ENCODE data around the gene PPP1R15B.
"Not testable (repeated sequence)": the region's sequence is repeated elsewhere in the genome, so short reads cannot be mapped to it uniquely, and the experiment has no call there.

The PPP1R15B gene

DNA sequence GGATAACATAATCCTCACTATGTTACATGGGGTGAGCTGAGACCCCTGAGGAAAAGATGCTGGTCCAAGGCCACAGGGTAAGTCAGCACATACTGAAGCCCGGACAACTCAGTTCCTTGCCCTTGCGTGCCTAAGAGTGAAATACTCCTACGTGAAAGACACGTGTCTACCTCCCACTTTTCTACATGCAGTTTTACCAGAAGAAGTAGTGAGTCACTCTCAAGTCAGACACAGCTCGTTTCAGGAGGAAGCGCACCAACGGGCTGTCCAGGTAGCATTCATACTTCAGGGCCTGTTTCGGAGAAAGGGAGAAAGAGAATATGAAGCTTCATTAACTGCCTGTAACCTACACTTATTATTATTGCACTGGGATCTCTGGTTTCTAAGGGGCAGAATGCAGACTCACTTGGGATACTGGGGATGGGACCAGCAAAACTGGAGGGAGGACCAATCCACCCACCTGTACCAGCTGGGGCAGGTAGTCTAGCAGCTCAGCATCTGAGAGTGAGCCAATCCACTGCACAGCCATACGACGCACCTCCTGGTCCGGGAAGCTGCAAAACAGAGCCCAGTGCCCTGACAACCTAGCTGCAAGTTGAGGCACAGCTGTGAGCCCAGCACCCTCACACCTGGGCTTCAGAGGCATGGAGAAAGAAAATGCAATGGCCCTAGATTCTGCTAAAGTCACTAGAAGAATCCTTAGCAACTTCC, 32.4 kb upstream of the PPP1R15B start:
- no peak for DNase-seq (ENCODE audit: low read depth in 2 of 2, low spot score in 1 of 2)

DNA sequence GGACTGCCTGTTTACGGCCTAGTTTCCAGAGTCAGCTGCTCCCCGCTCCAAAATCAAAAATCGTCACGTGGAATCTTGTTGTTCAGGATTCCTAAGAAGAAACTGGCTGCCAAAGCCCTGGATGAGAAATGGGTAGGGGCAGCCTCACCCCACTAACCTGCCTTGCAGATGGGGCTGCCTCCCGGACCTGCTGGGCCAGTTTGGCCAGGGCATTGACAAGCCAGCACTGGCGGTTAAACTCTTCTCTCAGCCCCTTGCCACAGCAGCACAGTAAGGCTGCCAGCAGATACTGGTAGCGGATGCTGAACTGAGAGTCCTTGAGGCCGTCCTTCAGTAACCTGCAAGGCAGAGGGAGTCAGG, 31.6 kb upstream of the PPP1R15B start:
- DNase-seq (ENCODE audit: low read depth in 2 of 2, low spot score in 1 of 2): no peak

DNA sequence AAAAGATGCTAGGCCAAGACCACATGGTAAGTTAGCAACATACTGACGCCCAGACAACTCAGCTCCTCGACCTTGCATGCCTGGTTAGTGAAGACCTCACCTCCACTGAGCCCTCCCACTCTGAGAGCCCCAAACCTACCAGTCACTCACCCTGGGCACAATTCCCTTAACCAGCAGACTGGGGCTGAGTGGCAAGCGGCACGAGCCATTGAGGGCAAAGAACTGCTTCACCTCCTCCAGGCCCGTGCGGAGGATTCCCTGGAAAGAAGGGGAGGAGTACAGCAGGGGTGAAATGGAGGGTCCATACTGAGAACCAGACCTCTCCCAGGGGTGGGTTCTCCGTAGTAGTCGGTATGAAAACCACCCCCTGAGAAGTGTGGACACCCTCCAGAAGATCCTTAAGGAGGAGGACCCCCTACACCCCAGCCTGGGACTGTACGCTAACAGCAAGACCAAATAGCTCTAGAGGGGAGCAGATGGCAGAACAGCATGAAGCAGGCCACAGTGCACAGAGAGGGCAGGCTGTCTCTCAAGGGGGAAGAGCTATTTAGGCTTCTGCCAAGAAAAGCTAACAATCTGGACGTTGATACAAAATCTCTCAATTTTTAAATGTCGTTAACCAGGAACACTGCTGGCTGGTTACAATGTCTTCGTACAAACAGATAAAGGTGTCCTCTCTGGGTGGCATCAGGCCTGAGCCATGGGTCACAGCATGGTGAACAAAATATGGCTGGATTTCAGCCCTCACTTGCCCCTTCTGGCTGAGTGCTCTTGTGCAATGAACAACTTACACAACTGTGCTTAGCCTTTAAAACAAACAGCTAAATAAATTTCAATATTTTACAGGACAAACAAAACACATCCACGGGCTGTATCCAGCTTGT, 31.0 kb upstream of the PPP1R15B start:
- no peak for DNase-seq (ENCODE audit: low read depth in 2 of 2, low spot score in 1 of 2)

DNA sequence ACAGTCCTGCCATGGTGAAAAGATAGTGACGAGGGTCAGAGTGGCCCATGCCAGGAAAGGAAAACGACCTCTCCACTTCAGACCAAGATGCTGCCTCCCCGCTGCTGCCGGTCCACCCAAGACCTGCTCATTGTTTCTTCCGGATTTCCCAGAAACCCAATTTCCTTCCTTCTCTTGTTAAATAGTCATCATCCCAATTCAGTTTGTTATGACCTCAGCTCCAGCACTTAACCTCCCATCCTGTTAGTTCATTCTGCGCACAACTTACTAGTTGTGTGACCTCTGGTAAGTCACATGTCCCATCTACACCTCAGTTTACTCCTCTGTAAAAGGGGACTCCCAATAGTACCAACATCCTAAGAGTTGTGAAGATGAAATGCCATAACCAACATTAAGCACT, 29.9 kb upstream of the PPP1R15B start:
- no peak for DNase-seq (ENCODE audit: low read depth in 2 of 2, low spot score in 1 of 2)

DNA sequence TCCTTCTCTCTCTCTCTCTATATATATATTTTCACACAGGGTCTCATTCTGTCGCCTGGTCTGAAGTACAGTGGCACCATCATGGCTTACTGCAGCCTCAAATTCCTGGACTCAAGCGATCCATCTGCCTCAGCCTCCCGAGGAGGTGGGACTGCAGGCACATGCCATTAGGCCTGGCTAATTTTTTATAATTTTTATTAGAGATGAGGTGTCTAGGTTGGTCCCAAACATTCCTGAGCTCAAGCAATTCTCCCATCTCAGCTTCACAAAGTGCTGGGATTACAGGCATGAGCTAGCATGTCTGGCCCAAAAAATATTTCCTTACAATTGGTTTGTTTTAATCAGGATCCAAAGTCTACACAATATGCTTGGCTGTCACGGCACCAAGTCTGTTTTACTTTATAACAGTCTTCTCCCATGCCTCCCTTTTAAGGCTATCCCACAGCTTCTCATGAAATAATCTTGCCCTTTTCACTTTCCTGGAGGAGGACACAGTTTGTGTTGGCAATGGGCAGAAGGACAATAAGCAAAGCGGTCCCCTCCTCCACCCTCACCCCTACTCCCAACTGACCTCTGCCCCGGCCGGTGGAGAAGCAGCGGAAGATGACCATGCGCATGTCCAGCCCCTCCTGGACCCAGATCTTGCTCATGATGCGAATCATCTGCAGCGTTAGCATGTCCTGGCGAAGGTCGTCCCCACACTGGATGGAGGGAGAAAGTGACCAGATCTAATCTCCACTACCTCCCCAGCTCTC, 28.2 kb upstream of the PPP1R15B start:
- no peak for DNase-seq (ENCODE audit: low read depth in 2 of 2, low spot score in 1 of 2)

DNA sequence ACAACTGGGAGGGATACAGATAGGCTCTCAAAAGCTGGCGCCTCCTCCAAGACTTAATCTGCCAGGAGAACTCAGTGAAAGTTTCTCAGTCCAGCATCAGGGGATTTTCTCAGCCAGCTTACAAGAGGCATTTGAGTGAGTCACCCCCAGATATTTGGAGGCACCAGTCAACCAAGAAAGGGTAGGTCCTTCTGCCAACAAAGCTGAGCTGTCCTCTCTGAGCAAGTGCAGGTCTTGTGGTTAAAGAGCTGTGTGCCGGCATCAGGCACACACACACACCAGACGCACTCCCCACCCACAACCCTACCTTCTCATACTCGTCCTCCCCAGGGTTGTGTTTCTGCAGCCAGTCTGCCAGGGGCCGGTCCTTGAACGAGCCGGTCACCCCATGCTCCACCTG, 27.0 kb upstream of the PPP1R15B start:
- no peak for DNase-seq (ENCODE audit: low read depth in 2 of 2, low spot score in 1 of 2)

DNA sequence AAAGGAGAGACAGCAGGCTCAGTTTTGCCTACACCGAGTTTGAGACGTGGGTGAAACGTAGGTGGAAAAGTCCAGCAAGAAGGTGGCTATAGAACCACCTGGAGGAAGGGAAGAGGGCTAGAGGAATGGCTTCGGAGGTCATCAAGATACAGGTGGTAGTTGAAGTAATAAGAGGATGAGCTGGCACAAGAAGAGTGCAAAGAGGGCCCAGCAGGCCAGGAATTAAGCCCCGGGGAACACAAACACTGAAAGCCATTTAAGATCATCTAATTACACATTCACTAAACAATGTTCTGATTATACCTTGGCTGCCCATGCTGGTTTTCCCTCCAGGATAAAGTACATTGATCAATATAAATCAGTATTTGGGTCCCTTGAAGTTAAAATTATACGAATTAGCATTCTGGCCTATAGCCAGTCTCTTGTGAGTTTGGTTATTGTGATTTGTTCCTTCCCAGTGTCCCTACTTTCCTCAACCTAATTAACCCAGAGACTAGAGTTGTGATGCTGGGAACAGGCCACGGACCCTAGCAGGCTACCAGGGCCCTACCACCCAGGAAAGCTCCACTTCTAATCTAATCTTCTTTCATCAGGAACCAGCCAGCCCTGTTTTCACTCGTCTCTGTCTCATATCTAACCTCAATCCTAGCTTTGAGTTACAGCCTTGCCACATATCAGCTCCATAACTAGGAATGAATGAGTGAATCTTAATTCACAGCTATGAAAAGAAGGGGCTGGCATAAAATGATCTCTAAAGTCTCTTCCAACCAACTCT, 26.4 kb upstream of the PPP1R15B start:
- no peak for DNase-seq (ENCODE audit: low read depth in 2 of 2, low spot score in 1 of 2)

DNA sequence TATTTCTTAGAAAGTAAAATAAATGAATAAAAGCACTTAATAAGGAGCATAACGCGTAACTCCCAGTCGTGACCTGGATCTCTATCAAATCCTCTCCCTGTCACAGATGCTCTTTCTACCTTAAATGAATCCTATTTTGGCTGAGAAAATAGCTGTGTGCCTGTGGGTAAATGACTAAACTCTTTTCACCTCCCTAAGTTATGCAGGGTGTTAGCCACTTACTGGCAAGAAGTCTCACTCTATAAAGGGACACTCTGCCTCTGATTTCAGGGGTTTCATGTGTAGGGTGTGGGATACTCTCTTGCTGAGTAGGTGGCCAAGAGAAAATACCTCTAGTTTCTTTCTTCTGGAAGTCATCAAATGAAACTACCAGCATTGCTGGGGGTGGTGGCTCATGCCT, 24.3 kb upstream of the PPP1R15B start:
- no peak for DNase-seq (ENCODE audit: low read depth in 2 of 2, low spot score in 1 of 2)

DNA sequence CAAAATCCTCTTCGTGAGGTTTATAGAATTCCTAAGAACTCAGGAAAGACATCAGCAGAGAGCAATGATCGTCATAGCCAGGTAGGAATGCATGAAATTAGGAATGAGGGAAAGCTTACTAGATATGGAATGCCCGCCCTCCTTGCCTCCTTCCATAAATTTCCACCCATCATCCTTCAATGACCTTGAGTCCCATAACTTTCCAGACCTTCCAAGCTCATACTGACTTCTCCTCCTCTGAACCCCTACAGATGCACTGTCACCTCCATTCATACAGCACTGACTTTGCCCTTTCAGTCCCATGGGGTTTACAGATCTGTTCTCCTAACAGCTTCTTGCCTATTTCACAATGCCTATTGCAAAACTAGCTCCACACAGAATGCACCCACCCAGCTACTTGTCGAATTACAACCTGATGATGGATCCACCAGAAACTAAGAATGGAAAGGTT, 23.8 kb upstream of the PPP1R15B start:
- DNase-seq (ENCODE audit: low read depth in 2 of 2, low spot score in 1 of 2): no peak

DNA sequence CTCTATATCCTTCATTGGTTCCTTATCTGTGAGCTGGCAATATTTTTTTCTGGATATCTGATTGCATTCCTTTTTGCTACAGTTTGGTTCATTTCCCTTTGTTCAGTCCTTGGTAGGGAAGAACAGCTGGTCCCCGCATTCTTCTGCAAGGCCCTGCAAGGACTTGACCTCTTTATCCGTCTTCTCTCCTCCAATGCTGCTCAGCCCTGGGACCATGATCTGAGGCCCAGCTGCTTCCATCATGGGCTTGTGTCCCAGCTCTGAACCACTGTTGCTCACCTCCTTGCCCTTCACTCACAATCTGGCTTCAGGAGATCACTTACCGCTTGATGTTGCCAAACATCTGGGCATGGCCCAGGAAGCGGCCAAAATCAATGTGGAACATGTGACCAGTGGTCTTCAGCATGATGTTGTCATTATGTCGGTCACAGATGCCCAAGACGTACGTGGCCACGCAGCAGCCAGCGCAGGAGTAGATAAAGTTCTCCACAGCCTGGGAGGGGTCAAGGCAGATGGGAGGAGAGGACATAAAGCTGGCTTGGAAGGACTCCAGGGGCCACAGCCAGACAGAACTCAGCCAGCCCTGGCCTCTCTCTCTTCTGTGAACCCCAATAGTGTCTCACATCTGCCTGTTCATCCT, 22.6 kb upstream of the PPP1R15B start:
- no peak for DNase-seq (ENCODE audit: low read depth in 2 of 2, low spot score in 1 of 2)

DNA sequence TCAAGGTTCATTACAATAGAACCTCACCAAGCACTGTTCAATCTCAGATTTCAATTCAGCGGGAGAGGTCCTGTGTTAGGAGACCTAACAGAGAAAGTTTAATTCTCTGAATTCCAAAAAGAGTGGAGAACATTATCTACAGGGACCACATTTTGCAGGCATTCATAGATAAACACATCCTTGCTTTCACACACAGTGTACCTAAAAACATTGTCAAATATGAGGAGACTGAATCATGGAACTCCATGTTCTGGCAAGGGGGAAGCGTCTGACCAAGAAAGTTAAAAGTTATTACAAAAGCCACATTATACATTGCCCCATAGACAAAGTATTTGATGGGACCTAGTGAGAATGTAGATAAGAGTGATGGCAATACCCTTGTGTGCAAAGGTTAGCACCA, 21.1 kb upstream of the PPP1R15B start:
- DNase-seq (ENCODE audit: low read depth in 2 of 2, low spot score in 1 of 2): no peak

DNA sequence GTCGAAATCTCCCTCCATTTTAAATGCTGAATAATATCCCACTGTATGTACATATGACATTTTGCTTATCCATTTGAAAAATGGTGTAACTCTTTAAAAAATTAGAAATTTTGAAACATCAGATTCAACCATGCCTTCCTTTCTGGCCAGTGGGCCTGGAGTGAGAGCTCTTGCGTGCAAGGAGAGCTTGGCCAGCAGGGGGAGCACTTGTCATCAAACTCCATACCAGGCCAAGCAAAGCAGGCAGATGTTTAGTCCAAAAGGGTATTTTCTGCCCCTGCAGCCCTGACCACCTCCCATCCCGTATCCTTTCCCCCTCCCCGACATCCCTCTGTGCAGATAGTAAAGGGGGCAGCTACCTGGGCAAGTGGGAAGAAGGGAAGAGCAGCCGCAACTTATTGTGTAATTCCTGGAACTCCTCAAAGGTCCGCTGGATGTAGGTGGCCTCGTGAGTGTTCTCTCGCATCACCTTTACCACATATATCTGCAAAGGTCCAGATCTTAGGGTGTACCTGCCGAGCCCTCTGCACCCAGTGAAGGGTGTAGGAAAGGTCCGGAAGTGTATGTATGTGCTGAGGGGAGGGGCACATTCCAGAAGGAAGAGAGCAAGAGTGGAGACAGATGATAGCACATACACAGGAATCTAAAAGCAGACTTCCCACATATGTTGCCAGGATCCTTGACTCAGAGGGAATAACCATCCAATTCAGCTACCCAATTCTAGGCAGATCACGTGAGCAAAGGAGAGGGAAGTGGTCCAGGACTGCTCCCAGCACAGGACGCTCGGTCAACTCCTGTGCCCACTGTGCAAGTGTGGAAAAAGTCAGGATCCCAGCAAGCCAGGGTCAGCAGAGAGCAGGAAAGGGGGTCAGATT, 19.9 kb upstream of the PPP1R15B start:
- DNase-seq (ENCODE audit: low read depth in 2 of 2, low spot score in 1 of 2): peak; percentile 56 to 67

DNA sequence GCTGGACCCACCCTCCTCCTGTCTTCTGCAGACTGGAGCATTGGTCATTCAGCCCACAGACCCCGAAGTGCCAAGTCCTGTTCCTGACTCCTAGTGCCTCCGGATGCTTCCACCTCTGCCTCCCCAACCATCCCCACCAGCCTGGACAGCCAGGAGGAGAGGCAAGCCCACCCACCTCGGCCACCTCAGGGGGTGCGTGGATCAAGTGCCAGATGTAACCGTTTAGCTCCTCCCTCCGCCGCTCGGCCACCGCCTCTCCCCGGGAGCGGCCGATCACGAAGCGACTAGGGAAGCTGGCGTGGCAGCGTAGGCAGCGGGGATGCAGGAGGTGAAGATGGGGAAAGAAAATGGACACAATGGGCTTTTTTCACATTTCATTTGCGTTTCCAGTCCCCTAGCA, 18.1 kb upstream of the PPP1R15B start:
- no peak for DNase-seq (ENCODE audit: low read depth in 2 of 2, low spot score in 1 of 2)

DNA sequence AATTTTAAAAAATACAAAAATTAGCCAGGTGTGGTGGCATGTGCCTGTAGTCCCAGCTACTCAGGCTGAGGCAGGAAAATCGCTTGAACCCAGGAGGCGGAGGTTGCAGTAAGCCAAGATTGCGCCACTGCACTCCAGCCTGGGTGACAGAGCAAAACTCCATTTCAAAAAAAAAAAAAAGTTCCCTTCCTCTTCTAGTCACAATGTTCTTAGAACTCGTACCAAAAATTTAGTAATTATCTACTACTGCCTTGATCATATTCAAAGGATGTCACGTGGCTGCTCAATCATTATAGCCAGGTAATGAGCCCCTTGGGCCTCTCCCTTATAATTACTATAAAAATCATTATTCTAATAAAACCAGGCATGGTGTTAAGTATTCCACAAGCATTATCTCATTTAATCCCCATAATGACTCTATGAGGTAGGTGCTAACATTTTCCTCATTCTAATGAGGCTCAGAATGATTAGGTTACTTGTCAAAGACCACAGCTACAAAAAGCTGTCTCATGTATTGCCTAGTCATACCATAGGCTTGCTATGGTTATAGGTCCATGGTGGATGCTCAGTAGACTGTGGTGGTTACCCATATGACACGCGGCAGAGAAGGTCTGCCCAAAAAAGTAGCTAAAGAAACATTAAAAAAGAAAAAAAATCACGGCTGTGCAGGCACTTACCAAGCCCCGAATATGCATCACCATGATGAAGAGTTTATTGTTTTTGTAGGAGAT, 15.5 kb upstream of the PPP1R15B start:
- DNase-seq (ENCODE audit: low read depth in 2 of 2, low spot score in 1 of 2): no peak

DNA sequence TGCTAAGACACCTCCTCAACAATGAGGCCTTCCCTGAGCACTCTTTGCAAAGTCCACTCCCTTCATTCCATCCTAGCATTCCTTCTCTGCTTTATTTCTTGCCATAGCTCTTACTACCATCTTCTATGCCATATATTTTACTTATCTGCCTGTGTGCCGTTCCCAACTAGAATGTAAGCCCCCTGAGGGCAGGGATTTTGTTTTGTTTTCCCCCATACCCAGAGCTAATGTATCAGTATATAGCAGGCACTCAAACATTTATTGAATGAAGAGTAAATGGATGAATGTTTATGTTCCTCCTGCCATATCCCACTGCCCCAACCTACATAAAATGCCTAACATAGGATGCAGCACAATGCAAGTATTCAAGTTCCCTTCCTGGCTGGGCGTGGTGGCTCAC, 14.9 kb upstream of the PPP1R15B start:
- no peak for DNase-seq (ENCODE audit: low read depth in 2 of 2, low spot score in 1 of 2)

DNA sequence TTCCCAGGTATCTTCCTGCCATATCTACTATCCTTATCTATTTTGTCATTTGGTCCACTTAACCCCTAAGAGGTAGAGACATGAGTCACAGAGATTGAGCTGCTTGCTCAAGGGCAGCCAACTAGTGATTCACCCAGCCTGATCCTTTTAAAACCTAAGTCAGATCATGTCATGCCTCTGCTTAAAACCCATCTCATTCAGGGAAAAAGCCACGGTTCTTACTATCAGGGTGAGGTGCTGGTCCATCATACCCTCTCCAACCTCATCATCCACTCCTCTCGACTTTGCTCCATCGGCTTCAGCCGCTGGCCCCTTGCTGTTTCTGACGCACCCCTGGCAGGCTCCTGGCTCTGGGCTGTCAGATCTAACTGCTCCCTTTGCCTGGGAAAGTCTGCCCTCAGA, 14.4 kb upstream of the PPP1R15B start:
- DNase-seq (ENCODE audit: low read depth in 2 of 2, low spot score in 1 of 2): no peak

DNA sequence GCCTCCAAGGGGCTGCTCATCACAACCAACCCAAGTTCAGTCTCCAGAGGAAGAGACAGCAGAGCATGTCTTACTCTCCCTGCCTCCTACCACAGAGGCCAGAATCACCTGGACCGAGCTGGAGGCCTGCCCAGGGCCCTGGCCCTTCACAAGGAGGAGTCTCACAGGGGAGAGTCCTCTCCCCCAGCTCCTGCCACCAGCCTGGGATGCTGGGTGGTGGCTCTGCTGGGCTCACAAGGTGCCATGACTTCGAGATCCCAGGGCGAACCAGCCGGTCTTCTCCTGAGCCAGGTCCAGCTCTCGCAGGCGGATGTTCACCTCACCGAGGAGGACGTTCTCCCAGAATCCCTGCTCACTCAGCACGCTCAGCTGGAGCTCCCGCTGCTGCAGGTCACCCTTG, 13.0 kb upstream of the PPP1R15B start:
- no peak for DNase-seq (ENCODE audit: low read depth in 2 of 2, low spot score in 1 of 2)

DNA sequence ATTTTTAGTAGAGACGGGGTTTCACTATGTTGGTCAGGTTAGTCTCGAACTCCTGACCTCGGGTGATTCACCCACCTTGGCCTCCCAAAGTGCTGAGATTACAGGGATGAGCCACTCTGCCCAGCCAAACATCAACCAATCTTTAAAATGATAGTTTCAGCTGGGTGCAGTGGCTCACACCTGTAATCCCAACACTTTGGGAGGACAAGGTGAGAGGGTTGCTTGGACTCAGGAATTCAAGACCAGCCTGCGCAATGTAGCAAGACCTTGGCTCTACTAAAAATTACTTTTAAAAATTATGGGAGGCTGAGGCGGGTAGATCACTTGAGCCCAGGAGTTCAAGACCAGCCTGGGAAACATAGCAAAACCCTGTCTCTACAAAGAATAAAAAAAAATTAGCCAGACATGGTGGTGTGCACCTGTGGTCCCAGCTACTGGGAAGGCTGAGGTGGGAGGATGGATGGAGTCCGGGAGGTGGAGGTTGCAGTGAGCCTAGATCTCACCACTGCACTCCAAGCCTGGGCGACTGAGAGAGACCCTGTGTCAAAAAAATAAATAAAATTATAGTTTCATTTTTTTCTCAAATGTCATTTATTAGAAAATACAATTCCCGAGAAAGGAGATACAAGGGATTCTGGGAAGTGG, 10.6 kb upstream of the PPP1R15B start:
- DNase-seq (ENCODE audit: low read depth in 2 of 2, low spot score in 1 of 2): not testable (repeated sequence)

DNA sequence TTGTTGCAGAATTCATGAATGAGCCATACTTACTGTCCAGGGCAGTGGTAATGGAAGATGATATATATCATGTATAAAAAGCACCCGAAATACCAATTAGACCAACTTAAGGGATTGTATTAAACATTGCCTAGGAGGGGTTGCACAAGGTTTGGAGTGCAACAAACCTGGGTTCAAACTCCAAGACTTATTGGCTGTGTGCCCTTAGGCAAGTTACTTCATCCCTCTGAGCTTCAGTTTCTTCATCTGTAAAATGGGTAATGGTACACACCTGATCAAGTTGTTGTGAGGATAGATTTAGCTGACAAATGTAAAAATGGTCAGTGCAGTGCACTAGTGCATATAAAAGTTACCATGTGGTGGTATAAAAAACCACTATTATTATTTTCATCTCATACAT, 9.8 kb upstream of the PPP1R15B start:
- no peak for DNase-seq (ENCODE audit: low read depth in 2 of 2, low spot score in 1 of 2)

Measured in stimulated activated CD8-positive, alpha-beta memory T cell treated with anti-CD3 and anti-CD28 coated beads, Interleukin-4, amount 100 ng/mL, for 1 hour (primary cell).